ENCODE results near the gene WDR20.
"Not testable (repeated sequence)": the region's sequence is repeated elsewhere in the genome, so short reads cannot be mapped to it uniquely, and the experiment has no call there.

Gene WDR20

GRCh38 chr14:102172721-102173120 is 33.0 kb downstream of the WDR20 start:
- DNase-seq: not testable (repeated sequence)

- no peak for DNase-seq
These were observed 37.5 kb downstream of the WDR20 start for GRCh38 chr14:102177161-102177560.

- DNase-seq: no peak
These were observed 39.1 kb downstream of the WDR20 start for GRCh38 chr14:102178806-102179205.

- DNase-seq: no peak
These were observed 40.7 kb downstream of the WDR20 start for GRCh38 chr14:102180248-102180998.

- DNase-seq: no peak
These were observed 41.5 kb downstream of the WDR20 start for GRCh38 chr14:102181187-102181586.

GRCh38 chr14:102182190-102182589 is 42.5 kb downstream of the WDR20 start:
- DNase-seq: no peak

GRCh38 chr14:102182936-102183619 is 43.4 kb downstream of the WDR20 start:
- DNase-seq: no peak

- no peak for DNase-seq
These were observed 44.2 kb downstream of the WDR20 start for GRCh38 chr14:102183886-102184285.

GRCh38 chr14:102184316-102185035 is 44.8 kb downstream of the WDR20 start:
- no peak for DNase-seq

- DNase-seq: no peak
These were observed 45.7 kb downstream of the WDR20 start for GRCh38 chr14:102185360-102185759.

- no peak for DNase-seq
These were observed 47.3 kb downstream of the WDR20 start for GRCh38 chr14:102187044-102187443.

GRCh38 chr14:102187568-102188001 is 47.9 kb downstream of the WDR20 start:
- DNase-seq: no peak

GRCh38 chr14:102188187-102188586 is 48.5 kb downstream of the WDR20 start:
- no peak for DNase-seq

GRCh38 chr14:102189874-102190273 is 50.2 kb downstream of the WDR20 start:
- no peak for DNase-seq

GRCh38 chr14:102192840-102193502 is 53.3 kb downstream of the WDR20 start:
- DNase-seq: no peak

GRCh38 chr14:102194856-102195255 is 55.2 kb downstream of the WDR20 start:
- DNase-seq: no peak

- DNase-seq: no peak
These were observed 55.7 kb downstream of the WDR20 start for GRCh38 chr14:102195446-102195845.

- no peak for DNase-seq
These were observed 56.6 kb downstream of the WDR20 start for GRCh38 chr14:102196039-102196901.

- no peak for DNase-seq
These were observed 57.2 kb downstream of the WDR20 start for GRCh38 chr14:102196902-102197230.

GRCh38 chr14:102197317-102197853 is 57.7 kb downstream of the WDR20 start:
- DNase-seq: no peak

GRCh38 chr14:102200690-102201352 is 61.1 kb downstream of the WDR20 start:
- DNase-seq: no peak

GRCh38 chr14:102201353-102201738 is 61.6 kb downstream of the WDR20 start:
- no peak for DNase-seq

Data from activated T-cell treated with anti-CD3 and anti-CD28 coated beads, Interleukin-2, amount 50 U/mL, for 1 hour (primary cell).